ENCODE data around the gene KIF21B.

The KIF21B gene

GRCh38 chr1:200998323-200998722, 25.2 kb downstream of the KIF21B start:
- DNase-seq (ENCODE audit: low read depth in 3 of 3, low spot score in 1 of 3): no peak

DNA sequence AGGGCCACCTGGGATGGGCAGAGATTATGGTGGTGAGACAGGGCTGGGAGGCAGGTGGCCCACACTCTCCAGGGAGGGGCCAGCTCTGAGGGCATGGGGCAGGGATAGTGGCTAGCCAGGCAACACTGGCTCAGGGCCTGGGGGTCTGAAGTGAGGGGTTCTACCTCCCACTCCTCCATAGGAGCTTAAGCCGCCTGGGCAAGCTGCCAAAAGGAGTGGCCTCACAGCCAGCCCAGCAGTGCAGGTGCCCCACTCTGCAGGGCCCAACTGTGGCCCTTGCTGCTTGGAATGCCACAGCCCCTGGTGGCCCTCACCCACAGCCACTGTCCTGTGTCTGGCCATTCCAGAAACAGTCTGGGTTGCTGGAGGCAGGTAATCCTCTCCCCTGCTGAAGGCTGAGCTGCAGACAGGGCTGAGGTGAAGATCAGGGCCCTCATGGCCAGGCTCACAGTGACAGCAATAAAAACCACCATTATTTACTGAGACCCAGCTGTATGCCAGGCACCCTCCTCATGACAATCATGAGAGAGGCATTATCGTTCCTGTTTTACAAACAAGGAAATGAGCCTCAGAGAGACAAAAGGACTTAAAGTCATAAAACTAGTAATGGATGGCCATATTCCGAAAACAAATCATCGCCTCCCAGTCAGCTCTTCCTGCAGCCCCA, 31.0 kb downstream of the KIF21B start:
- no peak for DNase-seq (ENCODE audit: low read depth in 3 of 3, low spot score in 1 of 3)

DNA sequence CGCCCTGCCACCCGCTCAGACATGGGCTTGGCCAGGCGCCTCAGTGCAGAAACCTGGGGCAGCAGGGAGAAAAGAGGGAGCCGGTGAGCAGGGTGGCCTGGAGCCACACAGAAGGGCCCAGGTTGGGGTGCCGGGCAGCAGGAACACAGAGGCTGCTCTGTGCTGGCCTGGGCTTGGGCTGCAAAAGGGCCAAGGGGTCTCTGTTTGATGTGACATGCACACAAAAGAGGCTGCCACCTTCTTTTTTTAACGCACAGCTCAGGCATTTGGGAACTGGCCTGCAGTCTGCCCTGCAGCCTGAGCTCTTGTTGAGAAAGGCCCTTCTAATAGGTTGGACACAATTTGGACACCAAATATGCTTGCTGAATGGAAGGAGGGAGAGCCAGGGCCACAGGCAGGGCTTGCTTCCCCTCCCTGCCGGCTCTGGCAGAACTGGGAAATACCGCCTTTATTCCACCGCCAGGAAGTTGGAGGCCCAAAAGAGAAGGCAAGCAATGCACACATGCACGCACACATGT, 32.4 kb downstream of the KIF21B start:
- DNase-seq (ENCODE audit: low read depth in 3 of 3, low spot score in 1 of 3): no peak

- DNase-seq (ENCODE audit: low read depth in 3 of 3, low spot score in 1 of 3): no peak
Measured at GRCh38 chr1:200990114-200990513, 33.4 kb downstream of the KIF21B start.

- DNase-seq (ENCODE audit: low read depth in 3 of 3, low spot score in 1 of 3): no peak
Measured at GRCh38 chr1:200989337-200989736, 34.2 kb downstream of the KIF21B start.

DNA sequence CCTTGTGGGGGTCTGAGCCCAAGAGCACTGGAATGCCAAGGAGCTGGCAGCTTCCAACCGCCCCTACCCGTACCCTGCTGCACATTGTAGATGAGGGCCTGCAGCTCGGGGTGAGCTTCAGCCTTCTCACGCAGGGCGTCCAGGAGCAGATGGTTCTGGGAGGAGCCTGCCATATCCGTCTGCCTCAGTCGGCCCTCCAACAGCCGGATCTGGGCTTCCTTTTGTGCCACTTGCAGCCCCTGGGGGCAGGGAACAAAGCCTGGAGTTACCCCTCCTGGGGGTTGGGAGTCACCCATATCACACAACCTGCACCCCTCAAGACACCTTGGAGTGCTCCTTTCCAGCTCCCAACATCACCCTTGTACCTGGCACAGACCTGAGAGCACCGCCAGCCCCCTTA, 34.8 kb downstream of the KIF21B start:
- DNase-seq (ENCODE audit: low read depth in 3 of 3, low spot score in 1 of 3): no peak

DNA sequence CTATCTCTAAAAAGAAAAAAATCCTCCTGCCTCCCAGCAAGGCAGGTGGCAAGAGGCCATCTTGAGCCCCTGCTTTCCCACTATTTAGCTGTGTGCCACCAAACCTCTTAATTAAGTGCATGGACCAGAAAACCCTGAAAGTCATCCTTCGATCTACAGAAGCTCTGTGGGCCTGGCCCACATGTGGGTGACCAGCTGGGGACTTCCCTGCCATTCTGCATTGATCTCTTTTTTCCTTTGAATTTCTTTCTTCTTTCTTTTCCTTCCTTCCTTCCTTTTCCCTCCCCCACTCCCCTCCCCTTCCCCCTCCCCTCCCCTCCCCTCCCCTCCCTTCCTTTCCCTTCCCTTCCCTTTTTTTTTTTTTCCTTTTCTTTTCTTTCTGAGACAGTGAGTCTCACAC, 38.0 kb downstream of the KIF21B start:
- no peak for DNase-seq (ENCODE audit: low read depth in 3 of 3, low spot score in 1 of 3)

DNA sequence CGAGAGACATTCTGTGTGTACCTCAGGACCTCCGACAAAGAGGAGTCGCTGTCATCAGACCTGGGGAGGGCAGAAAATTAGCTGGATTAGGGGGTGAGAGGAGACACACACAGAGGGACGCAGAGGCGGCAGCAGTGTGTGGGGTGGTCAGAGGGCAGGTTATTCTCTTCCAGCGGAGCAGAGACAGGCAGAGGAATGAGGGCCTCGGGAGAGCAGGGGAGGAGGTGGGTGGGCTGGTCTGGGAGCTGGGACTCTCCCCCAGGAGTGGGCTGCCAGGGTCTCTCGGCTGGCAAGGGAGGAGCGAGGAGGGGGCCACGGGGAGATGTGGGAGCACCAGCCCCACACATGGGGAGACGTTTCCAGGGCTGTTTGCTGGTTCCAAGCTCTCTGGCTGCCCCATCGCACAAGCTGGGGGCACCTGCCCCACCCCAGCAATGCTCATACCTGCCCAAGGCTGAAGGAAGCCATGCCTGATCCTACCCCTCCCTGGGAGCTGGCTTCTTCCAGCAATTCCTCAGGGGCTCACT, 40.4 kb downstream of the KIF21B start:
- DNase-seq (ENCODE audit: low read depth in 3 of 3, low spot score in 1 of 3): no peak

- no peak for DNase-seq (ENCODE audit: low read depth in 3 of 3, low spot score in 1 of 3)
Measured at GRCh38 chr1:200982071-200982945, 41.2 kb downstream of the KIF21B start.

GRCh38 chr1:200981278-200981677, 42.2 kb downstream of the KIF21B start:
- DNase-seq (ENCODE audit: low read depth in 3 of 3, low spot score in 1 of 3): no peak

DNA sequence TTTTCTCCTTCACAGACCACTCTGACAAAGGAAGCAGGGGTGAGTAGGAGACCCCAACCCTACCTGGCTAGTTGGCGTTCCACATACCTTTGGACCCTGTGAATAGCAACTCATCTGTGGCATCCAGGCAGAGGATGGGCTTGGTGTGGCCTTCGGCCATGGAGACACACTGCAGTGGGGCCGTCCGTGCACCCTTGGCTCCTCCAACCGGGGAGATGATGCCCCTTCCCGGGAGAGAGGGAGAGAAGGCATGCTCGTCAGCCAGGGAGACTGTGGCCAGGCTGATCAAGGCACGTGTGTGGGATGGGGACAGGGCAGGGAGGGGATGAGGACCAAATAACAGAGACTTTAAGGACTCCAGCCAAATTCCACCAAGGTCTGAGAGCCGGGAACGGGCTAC, 42.6 kb downstream of the KIF21B start:
- no peak for DNase-seq (ENCODE audit: low read depth in 3 of 3, low spot score in 1 of 3)

DNA sequence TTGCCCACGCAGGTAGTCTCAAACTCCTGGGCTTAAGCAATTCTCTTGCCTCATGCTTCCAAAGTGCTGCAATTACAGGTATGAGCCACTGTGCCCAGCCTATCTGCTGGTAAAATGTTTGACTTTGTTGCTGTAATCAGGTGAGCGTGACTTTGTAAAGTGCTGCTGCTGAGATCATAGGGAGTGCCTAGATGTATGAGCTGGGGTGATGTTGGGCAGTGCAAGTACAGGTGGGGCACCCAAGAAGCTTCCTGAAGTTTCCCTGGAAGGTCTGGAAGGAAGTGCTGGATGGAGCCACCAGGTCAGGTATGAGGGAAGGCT, 43.1 kb downstream of the KIF21B start:
- DNase-seq (ENCODE audit: low read depth in 3 of 3, low spot score in 1 of 3): no peak

DNA sequence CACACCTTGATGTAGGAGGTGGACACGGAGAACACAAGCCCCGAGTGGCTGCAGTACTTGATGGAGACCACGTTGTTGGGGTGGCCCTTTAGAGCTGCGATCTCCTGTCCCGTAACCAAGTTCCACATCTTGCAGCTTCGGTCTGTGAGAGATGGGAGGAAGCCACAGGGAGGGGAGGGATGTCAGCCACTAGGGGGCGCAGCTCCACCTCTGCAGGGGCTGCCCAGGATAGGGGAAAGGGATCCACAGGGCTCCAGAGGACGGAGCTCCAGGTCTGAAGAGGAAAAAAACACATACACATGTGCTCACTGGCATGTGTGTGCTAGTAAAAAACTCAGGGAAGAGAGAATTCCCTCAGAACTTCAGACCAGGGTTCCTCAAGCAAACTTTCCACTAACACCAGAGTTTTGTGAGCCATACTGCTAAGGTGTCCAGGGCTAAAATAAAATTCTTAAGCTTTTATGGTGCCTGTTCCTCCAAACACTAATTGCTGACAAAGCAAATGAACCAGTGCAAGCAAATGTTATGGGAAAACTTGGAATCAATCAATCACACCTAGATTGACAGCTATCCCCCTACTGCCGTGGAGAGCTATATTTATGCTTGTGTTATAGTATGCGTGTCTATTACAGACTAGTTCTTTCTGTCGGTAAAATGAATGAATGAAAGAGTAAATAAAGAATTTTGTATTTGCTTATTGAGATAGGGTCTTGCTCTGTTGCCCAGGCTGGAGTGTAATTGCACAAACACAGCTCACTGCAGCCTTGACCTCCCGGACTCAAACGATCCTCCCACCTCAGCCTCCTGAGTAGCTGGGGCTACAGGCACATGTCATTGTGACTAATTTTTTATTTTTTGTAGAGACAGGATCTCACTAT, 43.7 kb downstream of the KIF21B start:
- DNase-seq (ENCODE audit: low read depth in 3 of 3, low spot score in 1 of 3): peak; percentile 10 to 54 (median 32)

- DNase-seq (ENCODE audit: low read depth in 3 of 3, low spot score in 1 of 3): no peak
Measured at GRCh38 chr1:200977071-200977754, 46.3 kb downstream of the KIF21B start.

- DNase-seq (ENCODE audit: low read depth in 3 of 3, low spot score in 1 of 3): no peak
Measured at GRCh38 chr1:200976634-200977033, 46.9 kb downstream of the KIF21B start.

DNA sequence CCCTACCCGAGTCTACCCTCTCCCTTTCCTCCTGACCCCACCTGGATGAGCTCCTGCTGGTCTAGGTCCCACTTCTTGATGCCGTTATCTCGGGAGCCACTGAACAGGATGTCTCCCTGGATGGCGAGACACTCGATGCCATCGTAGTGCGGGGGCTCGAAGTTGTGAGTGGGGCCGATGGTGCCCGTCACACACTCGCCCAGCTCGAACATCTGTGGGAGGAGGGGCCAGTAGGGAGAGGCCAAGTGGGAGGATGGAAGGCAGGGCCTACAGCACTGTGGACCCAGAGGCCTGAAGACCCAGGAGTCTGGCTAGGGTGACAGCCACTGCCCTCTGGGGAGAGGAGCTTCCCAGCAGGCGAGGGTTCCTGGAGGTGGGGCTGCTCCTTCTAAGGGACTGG, 48.1 kb downstream of the KIF21B start:
- no peak for DNase-seq (ENCODE audit: low read depth in 3 of 3, low spot score in 1 of 3)

GRCh38 chr1:200974711-200975110, 48.8 kb downstream of the KIF21B start:
- DNase-seq (ENCODE audit: low read depth in 3 of 3, low spot score in 1 of 3): no peak

DNA sequence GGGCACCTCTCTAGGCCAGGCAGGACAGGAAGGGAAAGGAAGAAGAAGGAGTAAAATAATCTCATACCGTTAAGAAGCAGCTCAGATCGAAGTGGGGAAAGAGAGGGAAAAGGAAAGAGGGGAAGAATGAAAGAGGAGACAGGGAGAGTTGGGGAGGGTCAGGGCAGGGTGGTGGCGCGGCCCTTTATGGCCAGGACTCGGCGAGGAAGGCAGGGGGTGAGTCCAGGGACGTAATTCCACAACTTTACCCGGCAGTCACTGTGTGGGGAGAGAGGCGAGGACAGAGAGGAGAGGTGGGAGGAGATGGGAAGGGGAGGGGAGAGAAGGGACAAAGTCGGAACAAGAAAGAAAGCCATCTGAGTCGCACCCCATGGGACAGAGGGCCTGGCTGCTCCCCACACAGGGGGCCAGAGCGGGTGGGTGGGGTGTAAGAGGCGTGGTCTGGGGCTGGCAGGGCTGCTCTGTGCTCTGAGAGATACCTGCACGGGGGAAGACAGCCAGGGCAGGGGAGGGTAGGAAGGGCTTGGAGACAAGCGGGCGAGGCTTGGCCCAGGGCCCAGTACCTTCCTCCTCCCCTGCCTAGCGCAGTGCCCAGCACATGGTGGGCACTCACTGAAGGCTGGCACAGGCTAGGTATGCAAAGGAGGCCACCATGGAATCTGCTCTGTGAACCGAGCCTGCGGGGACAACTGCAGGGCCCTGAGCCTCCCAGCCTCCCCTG, 49.4 kb downstream of the KIF21B start:
- DNase-seq (ENCODE audit: low read depth in 3 of 3, low spot score in 1 of 3): no peak

DNA sequence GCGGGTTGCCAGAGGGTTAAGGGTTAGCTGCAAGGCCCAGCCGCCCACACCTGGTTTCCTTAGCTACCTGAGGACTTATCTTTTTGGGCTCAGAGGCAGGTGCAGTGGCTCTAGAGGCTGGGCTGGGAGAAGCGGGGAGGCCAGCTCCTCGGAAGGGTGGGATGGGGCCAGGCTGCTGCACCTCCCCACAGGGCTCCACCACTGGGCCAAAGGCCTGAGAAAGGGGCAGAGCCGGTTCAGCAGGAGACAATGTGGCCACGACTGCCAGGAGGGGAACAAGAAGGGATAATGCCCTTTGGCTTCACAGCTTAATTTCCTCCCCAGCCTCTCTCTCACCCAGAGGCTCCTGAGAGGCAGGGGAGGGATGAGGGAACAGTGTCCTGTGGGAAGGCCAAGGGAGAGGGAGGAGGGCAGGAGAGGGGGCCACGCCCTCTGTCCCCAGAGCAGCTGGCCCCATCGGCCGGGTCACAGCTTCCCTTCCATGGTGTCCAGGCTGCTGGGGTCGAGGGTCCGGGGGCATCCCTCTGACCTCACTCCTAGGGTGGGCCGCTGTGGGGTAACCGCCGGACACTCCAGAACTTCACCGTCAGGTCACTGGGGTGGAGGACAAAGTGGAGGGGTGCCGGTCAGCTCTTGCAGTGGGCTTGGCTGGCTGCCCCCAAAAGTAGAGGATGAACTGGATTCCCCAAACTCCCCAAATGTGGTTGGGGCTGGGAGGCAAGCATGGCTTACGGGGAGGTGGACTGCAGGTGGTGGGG, 50.4 kb downstream of the KIF21B start:
- no peak for DNase-seq (ENCODE audit: low read depth in 3 of 3, low spot score in 1 of 3)

Data from stimulated activated CD4-positive, alpha-beta T cell treated with anti-CD3 and anti-CD28 coated beads, TNF-alpha, amount 100 ng/mL, for 1 hour (primary cell).